HEK293 (cell line): ENCODE results near the gene TOR4A.

ENCODE experiments used
- CTCF ChIA-PET: fragments of 350-600 bp; formaldehyde crosslinking; extraction: SDS; loops from one replicate; lab custom pipeline; 2021; ENCODE audit warnings: antibody characterized with exemption; lab: Yijun Ruan, JAX
- POLR2A ChIA-PET: fragments of 300-600 bp; formaldehyde crosslinking; extraction: SDS; loops from one replicate; lab custom pipeline; 2020; ENCODE audit warnings: antibody characterized with exemption, inconsistent platforms; lab: Yijun Ruan, JAX
- H3K27ac ChIP-seq: fragments of 200-500 bp; sonication (Bioruptor generic); 2 replicates; pipeline ENCODE4 v1.5.1; 2014; ENCODE audit warnings: low read depth, low read length, control low read depth, inconsistent platforms; ENCODE audit errors: extremely low read depth
- H3K36me3 ChIP-seq, 2 experiments: fragments of 200-500 bp in 1 of 2; sonication (Bioruptor generic) in 1 of 2; 1 replicate in 1 of 2; 2 replicates in 1 of 2; pipeline ENCODE4 v1.5.1; 2014 to 2017; ENCODE audit warnings: inconsistent platforms in 2 of 2, low read length in 2 of 2; ENCODE audit not compliant: control insufficient read depth in 2 of 2, insufficient read depth in 1 of 2
- H3K4me1 ChIP-seq: fragments of 200-500 bp; sonication (Bioruptor generic); 2 replicates; pipeline ENCODE4 v1.5.1; 2014; ENCODE audit warnings: mild to moderate bottlenecking, low read length, inconsistent platforms; ENCODE audit not compliant: control insufficient read depth, insufficient read depth
- H3K4me3 ChIP-seq: 2 replicates; pipeline ENCODE4 v1.5.1; 2011; ENCODE audit warnings: low read depth, mild to moderate bottlenecking, control low read depth, low read length, moderate library complexity
- H3K9me3 ChIP-seq: fragments of 200-500 bp; sonication (Bioruptor generic); 2 replicates; pipeline ENCODE4 v1.5.1; 2014; ENCODE audit warnings: low read depth, low read length, inconsistent platforms; ENCODE audit not compliant: control insufficient read depth, insufficient read depth
- ZEB2 ChIP-seq: fragments of 450-650 bp; formaldehyde crosslinking; IDR thresholded peaks from 2 replicates; pipeline ENCODE4 v1.5.1; 2016; ENCODE audit warnings: missing biosample characterization, missing genetic modification characterization
- ZNF155 ChIP-seq: fragments of 450-650 bp; formaldehyde crosslinking; IDR thresholded peaks from 2 replicates; pipeline ENCODE4 v1.5.1; 2016; ENCODE audit warnings: missing biosample characterization, missing genetic modification characterization
- ZNF16 ChIP-seq: fragments of 450-650 bp; formaldehyde crosslinking; IDR thresholded peaks from 2 replicates; pipeline ENCODE4 v1.5.1; 2016; ENCODE audit warnings: low read depth, missing biosample characterization, missing genetic modification characterization
- ZNF184 ChIP-seq: fragments of 450-650 bp; IDR thresholded peaks from 2 replicates; pipeline ENCODE4 v1.5.1; 2018; ENCODE audit warnings: missing biosample characterization, mild to moderate bottlenecking, missing genetic modification characterization
- ZNF19 ChIP-seq: fragments of 450-650 bp; formaldehyde crosslinking; IDR thresholded peaks from 2 replicates; pipeline ENCODE4; 2016; ENCODE audit warnings: missing biosample characterization, missing genetic modification characterization, low read depth
- ZNF221 ChIP-seq: fragments of 450-650 bp; formaldehyde crosslinking; IDR thresholded peaks from 2 replicates; pipeline ENCODE4 v1.5.1; 2017; ENCODE audit warnings: missing biosample characterization, missing genetic modification characterization, borderline replicate concordance
- ZNF341 ChIP-seq: fragments of 450-650 bp; formaldehyde crosslinking; IDR thresholded peaks from 2 replicates; pipeline ENCODE4; 2016; ENCODE audit warnings: low read depth, missing biosample characterization, missing genetic modification characterization
- ZNF350 ChIP-seq: fragments of 450-650 bp; formaldehyde crosslinking; IDR thresholded peaks from 2 replicates; pipeline ENCODE4 v1.5.0; 2017; ENCODE audit warnings: missing biosample characterization, mild to moderate bottlenecking, missing genetic modification characterization
- ZNF548 ChIP-seq: fragments of 450-650 bp; formaldehyde crosslinking; IDR thresholded peaks from 2 replicates; pipeline ENCODE4 v1.5.1; 2016; ENCODE audit warnings: missing biosample characterization, missing genetic modification characterization
- ZNF624 ChIP-seq: fragments of 450-650 bp; formaldehyde crosslinking; IDR thresholded peaks from 2 replicates; pipeline ENCODE4 v1.5.1; 2017; ENCODE audit warnings: missing biosample characterization, missing genetic modification characterization
- ZNF76 ChIP-seq: fragments of 450-650 bp; formaldehyde crosslinking; IDR thresholded peaks from 2 replicates; pipeline ENCODE4; 2016; ENCODE audit warnings: low read depth, missing biosample characterization, missing genetic modification characterization, borderline replicate concordance
- ZNF837 ChIP-seq: fragments of 450-650 bp; formaldehyde crosslinking; IDR thresholded peaks from 2 replicates; pipeline ENCODE4 v1.5.1; 2016; ENCODE audit warnings: missing biosample characterization, missing genetic modification characterization
- ZXDB ChIP-seq: fragments of 450-650 bp; formaldehyde crosslinking; IDR thresholded peaks from 2 replicates; pipeline ENCODE4 v1.5.1; 2016; ENCODE audit warnings: missing biosample characterization, missing genetic modification characterization
- TF ChIP-seq, protein P1 (sequence below): IDR thresholded peaks from 2 replicates; pipeline ENCODE4 v1.6.1; 2011; ENCODE audit warnings: mild to moderate bottlenecking, low read depth, low read length, borderline replicate concordance
- TF ChIP-seq, protein P2 (sequence below): fragments of 450-650 bp; formaldehyde crosslinking; IDR thresholded peaks from 2 replicates; pipeline ENCODE4 v1.5.0; 2017; ENCODE audit warnings: missing biosample characterization, missing genetic modification characterization, borderline replicate concordance
- TF ChIP-seq, protein P3 (sequence below): fragments of 450-650 bp; formaldehyde crosslinking; IDR thresholded peaks from 2 replicates; pipeline ENCODE4 v1.5.1; 2016; ENCODE audit warnings: missing biosample characterization, missing genetic modification characterization
- TF ChIP-seq, protein P4 (sequence below): fragments of 450-650 bp; formaldehyde crosslinking; IDR thresholded peaks from 2 replicates; pipeline ENCODE4 v1.5.1; 2016; ENCODE audit warnings: missing biosample characterization, missing genetic modification characterization

TOR4A gene

DNA sequence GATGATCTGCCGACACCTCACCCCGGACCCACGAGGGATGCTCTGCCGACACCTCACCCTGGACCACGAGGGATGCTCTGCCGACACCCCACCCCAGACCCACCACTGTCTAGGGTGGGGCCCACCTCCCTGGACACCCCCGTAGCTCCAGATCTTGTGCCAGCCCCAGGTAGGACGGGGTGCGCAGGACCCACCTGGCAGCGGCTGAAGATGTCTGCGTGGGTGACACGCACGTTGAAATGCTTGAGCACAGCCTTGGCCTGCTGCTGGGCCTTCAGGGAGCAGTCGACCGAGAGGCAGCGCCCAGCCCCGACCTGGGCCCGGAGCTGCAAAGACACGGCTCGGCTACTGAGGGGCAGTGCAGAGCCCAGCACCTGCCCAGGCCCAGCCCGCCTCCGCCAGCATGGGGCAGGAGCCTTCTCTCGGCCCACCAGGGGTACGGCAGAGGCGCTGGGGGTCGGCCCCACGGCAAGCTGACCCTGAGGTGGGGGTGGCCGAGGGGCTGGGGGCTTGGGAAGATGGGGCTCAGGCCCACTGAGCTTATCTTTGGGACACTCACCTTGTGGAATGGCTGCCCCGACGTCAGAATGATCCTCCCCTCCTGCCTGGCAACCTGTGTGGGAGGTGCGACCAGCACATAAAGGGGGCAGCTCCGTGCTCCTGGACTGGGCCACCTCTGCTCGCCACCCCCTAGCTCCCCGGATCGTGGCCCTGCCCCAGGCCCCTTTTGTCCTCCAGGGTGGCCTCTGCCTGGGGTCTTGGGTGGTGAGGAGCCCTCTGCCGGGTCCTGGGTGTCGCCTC, 46.2 kb downstream of the TOR4A start:
- ChIA-PET POLR2A (no interaction called here), CTCF (interaction anchor here (0.8 to 1.5 kb wide), 2 partner anchors 11 to 22 kb away, joined by 4 to 5 read pairs; partner anchors contain the start of gene NRARP)

DNA sequence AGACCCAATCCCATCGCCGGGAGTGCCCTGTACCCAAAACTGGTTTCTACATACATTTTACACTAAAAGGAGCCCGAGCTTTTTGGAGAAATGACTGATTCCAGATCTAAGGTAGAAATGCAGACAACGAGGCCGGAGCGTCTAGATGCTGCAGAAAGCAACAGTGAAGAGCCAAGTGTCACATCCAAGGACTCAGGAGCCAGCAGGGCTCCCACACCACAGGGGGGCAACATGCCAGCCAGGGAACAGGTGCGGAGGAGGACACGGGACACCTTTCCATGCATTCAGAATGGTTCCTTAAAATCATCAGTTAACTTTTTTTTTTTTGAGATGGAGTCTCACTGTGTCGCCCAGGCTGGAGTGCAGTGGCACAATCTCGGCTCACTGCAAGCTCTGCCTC, 47.6 kb downstream of the TOR4A start:
- CTCF ChIA-PET = interaction anchor here (0.6 to 1.5 kb wide), 3 partner anchors 23 to 262 kb away, joined by 3 to 4 read pairs (median 4); partner anchors contain the start of gene NRARP
- Histone ChIP-seq H3K36me3 (no peaks in the 10 kb centered on the region), H3K27ac (no peak overlapping the region), H3K9me3 (no peaks in the 10 kb centered on the region), H3K4me1 (no peaks in the 10 kb centered on the region), H3K4me3 (no peak overlapping the region)
- TF ChIP-seq ZNF16 (tag by site-specific recombination) = no peak
- no peak for TF ChIP-seq ZNF184 (tag by site-specific recombination)
- TF ChIP-seq ZNF624 (tag by site-specific recombination) = no peak
- POLR2A ChIA-PET = interaction anchor here (0.6 to 1.2 kb wide), 3 partner anchors 23 to 89 kb away, joined by 3 to 4 read pairs (median 4); partner anchors contain the start of gene NRARP

More for the DNA sequence above, 46.2 kb downstream of the TOR4A start:
- H3K9me3 ChIP-seq = no peaks in the 10 kb centered on the region
- H3K4me3 ChIP-seq = no peak overlapping the region
- no peaks in the 10 kb centered on the region for H3K36me3 ChIP-seq
- no peak for TF ChIP-seq ZNF221
- TF ChIP-seq ZNF837 (tag by site-specific recombination) = no peak
- TF ChIP-seq, all 188 proteins: peak for 0
- Histone ChIP-seq H3K27ac (no peak overlapping the region), H3K4me1 (no peaks in the 10 kb centered on the region)

DNA sequence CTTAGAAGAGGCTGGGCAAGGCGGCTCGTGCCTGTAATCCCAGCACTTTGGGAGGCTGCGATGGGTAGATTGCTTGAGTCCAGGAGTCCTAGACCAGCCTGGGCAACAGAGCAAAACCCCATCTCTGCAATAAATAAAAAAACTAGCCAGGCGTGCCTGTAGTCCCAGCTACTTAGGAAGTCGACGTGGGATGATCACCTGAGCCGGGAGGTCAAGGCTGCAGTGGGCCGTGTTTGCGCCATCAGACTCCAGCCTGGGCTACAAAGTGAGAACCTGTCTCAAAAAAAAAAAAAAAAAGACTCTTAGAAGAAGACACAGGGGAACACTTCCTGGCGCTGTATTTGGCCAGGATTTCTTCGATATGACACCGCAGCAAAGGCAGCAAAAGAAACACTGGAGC, 48.3 kb downstream of the TOR4A start:
- Histone ChIP-seq H3K4me3 (no peak overlapping the region), H3K4me1 (no peaks in the 10 kb centered on the region), H3K36me3 (no peaks in the 10 kb centered on the region), H3K9me3 (no peaks in the 10 kb centered on the region), H3K27ac (no peak overlapping the region)
- ChIA-PET CTCF (no interaction called here), POLR2A (interaction anchor here (0.6 to 1.2 kb wide), 2 partner anchors 23 to 88 kb away, joined by 4 read pairs; partner anchors contain the start of gene NRARP)
- no peak for TF ChIP-seq ZNF19 (tag by site-specific recombination)
- TF ChIP-seq, protein P1, sequence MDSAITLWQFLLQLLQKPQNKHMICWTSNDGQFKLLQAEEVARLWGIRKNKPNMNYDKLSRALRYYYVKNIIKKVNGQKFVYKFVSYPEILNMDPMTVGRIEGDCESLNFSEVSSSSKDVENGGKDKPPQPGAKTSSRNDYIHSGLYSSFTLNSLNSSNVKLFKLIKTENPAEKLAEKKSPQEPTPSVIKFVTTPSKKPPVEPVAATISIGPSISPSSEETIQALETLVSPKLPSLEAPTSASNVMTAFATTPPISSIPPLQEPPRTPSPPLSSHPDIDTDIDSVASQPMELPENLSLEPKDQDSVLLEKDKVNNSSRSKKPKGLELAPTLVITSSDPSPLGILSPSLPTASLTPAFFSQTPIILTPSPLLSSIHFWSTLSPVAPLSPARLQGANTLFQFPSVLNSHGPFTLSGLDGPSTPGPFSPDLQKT = no peak
- no peak for TF ChIP-seq ZNF350
- TF ChIP-seq, protein P2, sequence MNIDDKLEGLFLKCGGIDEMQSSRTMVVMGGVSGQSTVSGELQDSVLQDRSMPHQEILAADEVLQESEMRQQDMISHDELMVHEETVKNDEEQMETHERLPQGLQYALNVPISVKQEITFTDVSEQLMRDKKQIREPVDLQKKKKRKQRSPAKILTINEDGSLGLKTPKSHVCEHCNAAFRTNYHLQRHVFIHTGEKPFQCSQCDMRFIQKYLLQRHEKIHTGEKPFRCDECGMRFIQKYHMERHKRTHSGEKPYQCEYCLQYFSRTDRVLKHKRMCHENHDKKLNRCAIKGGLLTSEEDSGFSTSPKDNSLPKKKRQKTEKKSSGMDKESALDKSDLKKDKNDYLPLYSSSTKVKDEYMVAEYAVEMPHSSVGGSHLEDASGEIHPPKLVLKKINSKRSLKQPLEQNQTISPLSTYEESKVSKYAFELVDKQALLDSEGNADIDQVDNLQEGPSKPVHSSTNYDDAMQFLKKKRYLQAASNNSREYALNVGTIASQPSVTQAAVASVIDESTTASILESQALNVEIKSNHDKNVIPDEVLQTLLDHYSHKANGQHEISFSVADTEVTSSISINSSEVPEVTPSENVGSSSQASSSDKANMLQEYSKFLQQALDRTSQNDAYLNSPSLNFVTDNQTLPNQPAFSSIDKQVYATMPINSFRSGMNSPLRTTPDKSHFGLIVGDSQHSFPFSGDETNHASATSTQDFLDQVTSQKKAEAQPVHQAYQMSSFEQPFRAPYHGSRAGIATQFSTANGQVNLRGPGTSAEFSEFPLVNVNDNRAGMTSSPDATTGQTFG (tag by site-specific recombination) = no peak
- TF ChIP-seq ZNF548 (tag by site-specific recombination) = no peak

DNA sequence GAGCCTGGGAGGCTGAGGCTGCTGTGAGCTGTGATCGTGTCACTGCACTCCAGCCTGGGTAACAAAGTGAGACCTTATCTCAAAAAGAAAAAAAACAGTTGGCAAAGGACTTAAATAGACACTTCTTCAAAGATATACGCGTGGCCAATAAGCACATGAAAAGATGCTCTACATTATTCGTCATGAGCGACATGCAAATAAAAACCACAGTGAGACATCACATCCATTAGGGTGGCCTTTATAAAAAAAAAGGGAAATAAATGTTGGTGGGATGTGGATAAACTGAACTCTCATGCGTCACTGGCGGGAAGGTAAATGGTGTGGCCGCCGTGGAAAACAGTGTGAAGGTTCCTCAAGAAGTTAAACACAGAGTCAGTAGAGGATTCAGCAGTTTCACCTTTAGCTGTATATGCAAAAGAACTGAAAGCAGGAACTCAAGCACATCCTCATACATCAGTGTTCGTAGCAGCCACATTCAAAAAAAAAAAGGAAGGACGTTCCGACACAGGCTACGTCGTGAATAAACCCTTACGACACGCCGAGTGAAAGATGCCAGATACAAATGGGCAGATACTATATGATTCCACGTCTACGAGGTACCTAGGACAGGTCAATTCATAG, 49.0 kb downstream of the TOR4A start:
- CTCF ChIA-PET = interaction anchor here (0.6 to 0.7 kb wide), 2 partner anchors 42 to 160 kb away, joined by 3 read pairs; no protein-coding TSS in a partner anchor
- Histone ChIP-seq H3K27ac (no peak overlapping the region), H3K4me1 (no peaks in the 10 kb centered on the region), H3K36me3 (no peaks in the 10 kb centered on the region), H3K9me3 (no peaks in the 10 kb centered on the region), H3K4me3 (no peak overlapping the region)
- POLR2A ChIA-PET = interaction anchor here (0.7 kb wide), 1 partner anchor 20 kb away, joined by 3 read pairs; no protein-coding TSS in a partner anchor
- TF ChIP-seq ZNF341 (tag by site-specific recombination) = no peak
- TF ChIP-seq, protein P3, sequence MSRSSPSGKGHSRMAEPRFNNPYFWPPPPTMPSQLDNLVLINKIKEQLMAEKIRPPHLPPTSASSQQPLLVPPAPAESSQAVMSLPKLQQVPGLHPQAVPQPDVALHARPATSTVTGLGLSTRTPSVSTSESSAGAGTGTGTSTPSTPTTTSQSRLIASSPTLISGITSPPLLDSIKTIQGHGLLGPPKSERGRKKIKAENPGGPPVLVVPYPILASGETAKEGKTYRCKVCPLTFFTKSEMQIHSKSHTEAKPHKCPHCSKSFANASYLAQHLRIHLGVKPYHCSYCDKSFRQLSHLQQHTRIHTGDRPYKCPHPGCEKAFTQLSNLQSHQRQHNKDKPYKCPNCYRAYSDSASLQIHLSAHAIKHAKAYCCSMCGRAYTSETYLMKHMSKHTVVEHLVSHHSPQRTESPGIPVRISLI = no peak
- no peak for TF ChIP-seq ZXDB (tag by site-specific recombination)
- no peak for TF ChIP-seq ZNF76 (tag by site-specific recombination)
- TF ChIP-seq, protein P4, sequence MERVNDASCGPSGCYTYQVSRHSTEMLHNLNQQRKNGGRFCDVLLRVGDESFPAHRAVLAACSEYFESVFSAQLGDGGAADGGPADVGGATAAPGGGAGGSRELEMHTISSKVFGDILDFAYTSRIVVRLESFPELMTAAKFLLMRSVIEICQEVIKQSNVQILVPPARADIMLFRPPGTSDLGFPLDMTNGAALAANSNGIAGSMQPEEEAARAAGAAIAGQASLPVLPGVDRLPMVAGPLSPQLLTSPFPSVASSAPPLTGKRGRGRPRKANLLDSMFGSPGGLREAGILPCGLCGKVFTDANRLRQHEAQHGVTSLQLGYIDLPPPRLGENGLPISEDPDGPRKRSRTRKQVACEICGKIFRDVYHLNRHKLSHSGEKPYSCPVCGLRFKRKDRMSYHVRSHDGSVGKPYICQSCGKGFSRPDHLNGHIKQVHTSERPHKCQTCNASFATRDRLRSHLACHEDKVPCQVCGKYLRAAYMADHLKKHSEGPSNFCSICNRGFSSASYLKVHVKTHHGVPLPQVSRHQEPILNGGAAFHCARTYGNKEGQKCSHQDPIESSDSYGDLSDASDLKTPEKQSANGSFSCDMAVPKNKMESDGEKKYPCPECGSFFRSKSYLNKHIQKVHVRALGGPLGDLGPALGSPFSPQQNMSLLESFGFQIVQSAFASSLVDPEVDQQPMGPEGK = no peak
- no peak for TF ChIP-seq ZNF155 (tag by site-specific recombination)
- TF ChIP-seq ZNF19 (tag by site-specific recombination) = no peak
- no peak for TF ChIP-seq ZEB2 (tag by site-specific recombination)
